IPS-20b (cell line): Measurements from ENCODE around the gene DRD2.

Experiments
- H3K27ac ChIP-seq: one replicate; pipeline ENCODE4 v1.5.1; 2013; ENCODE audit warnings: low read length
- H3K27me3 ChIP-seq: 2 replicates; pipeline ENCODE4 v1.6.1; 2013; ENCODE audit warnings: mild to moderate bottlenecking, low read length, inconsistent platforms; ENCODE audit not compliant: insufficient read depth
- H3K36me3 ChIP-seq: 2 replicates; pipeline ENCODE4 v1.6.1; 2013; ENCODE audit warnings: low read depth, mild to moderate bottlenecking, inconsistent platforms, low read length, moderate library complexity; ENCODE audit not compliant: insufficient read depth
- H3K4me1 ChIP-seq: 2 replicates; pipeline ENCODE4 v1.6.1; 2013; ENCODE audit warnings: mild to moderate bottlenecking, control low read depth, inconsistent platforms, low read length, moderate library complexity; ENCODE audit not compliant: insufficient read depth
- H3K4me3 ChIP-seq: 2 replicates; pipeline ENCODE4 v1.5.1; 2013; ENCODE audit warnings: mild to moderate bottlenecking, low read length, inconsistent platforms
- H3K9ac ChIP-seq: 2 replicates; pipeline ENCODE4 v1.6.1; 2013; ENCODE audit warnings: low read depth, mild to moderate bottlenecking, inconsistent platforms, low read length, moderate library complexity
- H3K9me3 ChIP-seq: 2 replicates; pipeline ENCODE4 v1.6.1; 2013; ENCODE audit warnings: mild to moderate bottlenecking, low read depth, low read length, inconsistent platforms; ENCODE audit not compliant: insufficient read depth

The DRD2 gene

GRCh38 chr11:113462830-113463229, 12.4 kb downstream of the DRD2 start:
- Histone ChIP-seq H3K9ac (no peak overlapping the region), H3K27ac (no peak overlapping the region), H3K36me3 (no peaks in the 10 kb centered on the region), H3K9me3 (no peaks in the 10 kb centered on the region), H3K4me3 (no peak overlapping the region), H3K27me3 (peaks cover 4% of the 10 kb centered on the region; the same call in 1 of the 2 replicates), H3K4me1 (peaks cover 4% of the 10 kb centered on the region; the same call in 1 of the 2 replicates)

GRCh38 chr11:113461639-113462038, 13.6 kb downstream of the DRD2 start:
- Histone ChIP-seq H3K4me1 (peaks cover 15% of the 10 kb centered on the region; the same call in 1 of the 2 replicates), H3K36me3 (no peaks in the 10 kb centered on the region), H3K9me3 (no peaks in the 10 kb centered on the region), H3K27me3 (peaks cover 4% of the 10 kb centered on the region; the same call in 1 of the 2 replicates), H3K4me3 (no peak overlapping the region), H3K27ac (no peak overlapping the region), H3K9ac (no peak overlapping the region)

GRCh38 chr11:113460469-113460868, 14.7 kb downstream of the DRD2 start:
- Histone ChIP-seq H3K27ac (no peak overlapping the region), H3K27me3 (peaks cover 4% of the 10 kb centered on the region; the same call in 1 of the 2 replicates), H3K9me3 (no peaks in the 10 kb centered on the region), H3K36me3 (no peaks in the 10 kb centered on the region), H3K4me1 (peaks cover 15% of the 10 kb centered on the region; the same call in 1 of the 2 replicates), H3K9ac (no peak overlapping the region), H3K4me3 (no peak overlapping the region)

- H3K36me3 ChIP-seq, result no peaks in the 10 kb centered on the region
- no peaks in the 10 kb centered on the region for H3K9me3 ChIP-seq
- H3K4me1 ChIP-seq, result peaks cover 15% of the 10 kb centered on the region; the same call in 1 of the 2 replicates
- H3K27me3 ChIP-seq, result peaks cover 4% of the 10 kb centered on the region; the same call in 1 of the 2 replicates
- H3K9ac ChIP-seq, result no peak overlapping the region
- H3K27ac ChIP-seq, result no peak overlapping the region
- no peak overlapping the region; the same call in 1 of the 2 replicates for H3K4me3 ChIP-seq
Measured at GRCh38 chr11:113458189-113458588, 17.0 kb downstream of the DRD2 start.

- H3K9me3 ChIP-seq, result no peaks in the 10 kb centered on the region
- H3K27me3 ChIP-seq, result peaks cover 4% of the 10 kb centered on the region; the same call in 1 of the 2 replicates
- peak overlapping the region; percentile 7; the same call in 1 of the 2 replicates for H3K4me3 ChIP-seq
- H3K9ac ChIP-seq, result no peak overlapping the region
- peaks cover 15% of the 10 kb centered on the region; the same call in 1 of the 2 replicates for H3K4me1 ChIP-seq
- no peak overlapping the region for H3K27ac ChIP-seq
- H3K36me3 ChIP-seq, result no peaks in the 10 kb centered on the region
Measured at GRCh38 chr11:113457784-113458183, 17.4 kb downstream of the DRD2 start.

- Histone ChIP-seq H3K36me3 (no peaks in the 10 kb centered on the region), H3K9me3 (no peaks in the 10 kb centered on the region), H3K4me1 (peaks cover 15% of the 10 kb centered on the region; the same call in 1 of the 2 replicates), H3K27me3 (no peaks in the 10 kb centered on the region), H3K27ac (no peak overlapping the region), H3K4me3 (no peak overlapping the region), H3K9ac (no peak overlapping the region)
Measured at GRCh38 chr11:113454455-113454854, 20.7 kb downstream of the DRD2 start.

- no peak overlapping the region for H3K4me3 ChIP-seq
- H3K36me3 ChIP-seq, result no peaks in the 10 kb centered on the region
- no peaks in the 10 kb centered on the region for H3K9me3 ChIP-seq
- H3K27me3 ChIP-seq, result no peaks in the 10 kb centered on the region
- no peak overlapping the region for H3K9ac ChIP-seq
- no peak overlapping the region for H3K27ac ChIP-seq
- H3K4me1 ChIP-seq, result no peaks in the 10 kb centered on the region
Measured at GRCh38 chr11:113449743-113450142, 25.5 kb downstream of the DRD2 start.

- no peaks in the 10 kb centered on the region for H3K9me3 ChIP-seq
- H3K9ac ChIP-seq, result no peak overlapping the region
- no peak overlapping the region for H3K4me3 ChIP-seq
- H3K4me1 ChIP-seq, result no peaks in the 10 kb centered on the region
- H3K27ac ChIP-seq, result no peak overlapping the region
- H3K36me3 ChIP-seq, result no peaks in the 10 kb centered on the region
- no peaks in the 10 kb centered on the region for H3K27me3 ChIP-seq
Measured at GRCh38 chr11:113448316-113448677, 26.9 kb downstream of the DRD2 start.

GRCh38 chr11:113447621-113448315, 27.4 kb downstream of the DRD2 start:
- Histone ChIP-seq H3K36me3 (no peaks in the 10 kb centered on the region), H3K9ac (no peak overlapping the region), H3K4me1 (no peaks in the 10 kb centered on the region), H3K27me3 (no peaks in the 10 kb centered on the region), H3K27ac (no peak overlapping the region), H3K4me3 (no peak overlapping the region), H3K9me3 (no peaks in the 10 kb centered on the region)

- Histone ChIP-seq H3K36me3 (no peaks in the 10 kb centered on the region), H3K27ac (no peak overlapping the region), H3K9ac (no peak overlapping the region), H3K4me1 (no peaks in the 10 kb centered on the region), H3K4me3 (no peak overlapping the region), H3K27me3 (no peaks in the 10 kb centered on the region), H3K9me3 (no peaks in the 10 kb centered on the region)
Measured at GRCh38 chr11:113446938-113447337, 28.3 kb downstream of the DRD2 start.

GRCh38 chr11:113446112-113446511, 29.1 kb downstream of the DRD2 start:
- Histone ChIP-seq H3K9ac (no peak overlapping the region), H3K27ac (no peak overlapping the region), H3K27me3 (no peaks in the 10 kb centered on the region), H3K9me3 (no peaks in the 10 kb centered on the region), H3K36me3 (no peaks in the 10 kb centered on the region), H3K4me3 (no peak overlapping the region), H3K4me1 (no peaks in the 10 kb centered on the region)

GRCh38 chr11:113444502-113445123, 30.6 kb downstream of the DRD2 start:
- Histone ChIP-seq H3K27ac (no peak overlapping the region), H3K9ac (no peak overlapping the region), H3K36me3 (no peaks in the 10 kb centered on the region), H3K4me3 (no peak overlapping the region), H3K9me3 (no peaks in the 10 kb centered on the region), H3K4me1 (no peaks in the 10 kb centered on the region), H3K27me3 (no peaks in the 10 kb centered on the region)
